GM21723 (cell line): ENCODE measurements around the gene SLC35A5.

Experiments
- ATAC-seq: cut with Tn5 transposase; IDR thresholded peaks from one replicate; pipeline ENCODE4 v1.9.1; 2021; ENCODE audit warnings: mild to moderate bottlenecking, moderate library complexity; ENCODE audit not compliant: unreplicated experiment

SLC35A5 gene

GRCh38 chr3:112623213-112623612 is 61.4 kb downstream of the SLC35A5 start:
- no peak for ATAC-seq

- ATAC-seq = no peak
Measured at GRCh38 chr3:112623717-112624116, 61.9 kb downstream of the SLC35A5 start.

GRCh38 chr3:112627419-112627818 is 65.6 kb downstream of the SLC35A5 start:
- no peak for ATAC-seq

GRCh38 chr3:112627919-112628466 is 66.1 kb downstream of the SLC35A5 start:
- no peak for ATAC-seq

- no peak for ATAC-seq
Measured at GRCh38 chr3:112629425-112629824, 67.6 kb downstream of the SLC35A5 start.

GRCh38 chr3:112631257-112631656 is 69.4 kb downstream of the SLC35A5 start:
- no peak for ATAC-seq

GRCh38 chr3:112632596-112632995 is 70.8 kb downstream of the SLC35A5 start:
- no peak for ATAC-seq

- ATAC-seq = no peak
Measured at GRCh38 chr3:112633191-112633590, 71.3 kb downstream of the SLC35A5 start.

- no peak for ATAC-seq
Measured at GRCh38 chr3:112633757-112634156, 71.9 kb downstream of the SLC35A5 start.

GRCh38 chr3:112634786-112635541 is 73.1 kb downstream of the SLC35A5 start:
- no peak for ATAC-seq
